Hepatocyte (in vitro differentiated cells): ENCODE results near the gene CPM. TPM values are rescaled to one million over a fixed set of nuclear protein-coding genes. Genes with fewer than 3 reads are reported as not detected.

Experiments
- DNase-seq: peaks from one replicate; pipeline ENCODE4 v3.0.0-alpha.2; 2016; ENCODE audit warnings: low spot score
- H2AFZ ChIP-seq: fragments of 200-600 bp; sonication (generic); 2 replicates; pipeline ENCODE4 v1.6.0; 2016; ENCODE audit warnings: antibody characterized with exemption, mild to moderate bottlenecking
- H3K27ac ChIP-seq: fragments of 200-600 bp; sonication (generic); 2 replicates; pipeline ENCODE4 v1.5.1; 2016; ENCODE audit warnings: mild to moderate bottlenecking
- H3K27me3 ChIP-seq: fragments of 200-600 bp; sonication (generic); 2 replicates; pipeline ENCODE4 v1.6.1; 2016
- H3K36me3 ChIP-seq: fragments of 200-600 bp; sonication (generic); replicated peaks from 2 replicates; pipeline ENCODE4 v1.5.1; 2016; ENCODE audit warnings: low read depth; ENCODE audit not compliant: insufficient read depth
- H3K4me1 ChIP-seq: fragments of 200-600 bp; sonication (generic); 2 replicates; pipeline ENCODE4 v1.5.1; 2016; ENCODE audit warnings: mild to moderate bottlenecking, moderate library complexity; ENCODE audit not compliant: insufficient read depth
- H3K4me2 ChIP-seq: fragments of 200-600 bp; sonication (generic); 2 replicates; pipeline ENCODE4 v1.6.0; 2016
- H3K4me3 ChIP-seq: fragments of 200-600 bp; sonication (generic); 2 replicates; pipeline ENCODE4 v1.5.1; 2016; ENCODE audit warnings: mild to moderate bottlenecking
- H3K79me2 ChIP-seq: fragments of 200-600 bp; sonication (generic); 2 replicates; pipeline ENCODE4 v1.6.0; 2017; ENCODE audit warnings: mild to moderate bottlenecking
- H3K9me2 ChIP-seq: fragments of 200-600 bp; sonication (generic); replicated peaks from 2 replicates; pipeline ENCODE4 v1.6.0; 2017; ENCODE audit warnings: mild to moderate bottlenecking; ENCODE audit not compliant: insufficient read depth
- H3K9me3 ChIP-seq: fragments of 200-600 bp; sonication (generic); 2 replicates; pipeline ENCODE4 v1.5.1; 2016; ENCODE audit warnings: low read depth, mild to moderate bottlenecking
- H4K20me1 ChIP-seq: fragments of 200-600 bp; sonication (generic); 2 replicates; pipeline ENCODE4 v1.6.0; 2016; ENCODE audit warnings: mild to moderate bottlenecking; ENCODE audit not compliant: insufficient read depth, poor library complexity, severe bottlenecking
- EZH2 ChIP-seq: fragments of 200-600 bp; sonication (generic); IDR thresholded peaks from 2 replicates; pipeline ENCODE4 v1.6.1; 2016; ENCODE audit warnings: antibody characterized with exemption, mild to moderate bottlenecking, borderline replicate concordance
- EZH2phosphoT487 ChIP-seq: fragments of 200-600 bp; sonication (generic); IDR thresholded peaks from one replicate; pipeline ENCODE4 v1.6.1; 2018; ENCODE audit warnings: antibody characterized with exemption, mild to moderate bottlenecking, low read depth, moderate library complexity; ENCODE audit not compliant: unreplicated experiment, severe bottlenecking
- WGBS: methylation state at CpG from one replicate; pipeline ENCODE4 v1.1.6; 2016; ENCODE audit warnings: low lambda C conversion rate; ENCODE audit errors: missing lambda C conversion rate; 5-methylcytosine and 5-hydroxymethylcytosine counted together
- polyA plus RNA-seq: library from polyadenylated mRNA; unstranded; fragments of >200 nt; fragmentation: Nextera tagmentation; extraction: Ambion mirVana; gene quantifications from 2 replicates; pipeline ENCODE4 v1.2.1, GENCODE V29; 2016
- total RNA-seq: library from RNA; depleted of rRNA; stranded (reverse); fragments of >200 nt; gene quantifications from 2 replicates; pipeline ENCODE4 v1.2.3, GENCODE V29; 2014
- TF ChIP-seq, protein P1 (sequence below): fragments of 200-600 bp; sonication (generic); IDR thresholded peaks from 2 replicates; pipeline ENCODE4 v1.5.1; 2016; ENCODE audit warnings: antibody characterized with exemption, mild to moderate bottlenecking; ENCODE audit not compliant: poor library complexity

The CPM gene
- total and polyA plus RNA-seq, 2 experiments from 2014 or later: 26.8 to 28.0 TPM

DNA sequence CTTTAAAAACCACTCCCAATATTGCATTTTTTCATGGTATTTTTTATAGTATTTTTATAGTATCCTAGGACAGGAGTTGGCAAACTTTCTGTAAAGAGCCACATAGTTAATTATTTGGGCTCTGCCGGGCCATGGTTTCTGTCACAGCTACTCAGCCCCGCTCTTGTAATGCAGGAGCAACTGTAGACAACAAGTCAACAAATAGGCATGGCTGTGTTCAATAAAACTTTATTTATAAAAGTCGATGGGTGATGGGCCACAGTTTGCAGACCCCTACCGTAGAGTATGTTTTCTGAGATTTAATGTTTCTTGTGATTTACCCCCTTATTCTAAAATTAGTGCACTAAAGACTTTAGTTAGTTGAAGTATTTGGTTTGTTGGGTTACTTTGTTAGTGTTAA, 99.5 kb downstream of the CPM start:
- Histone ChIP-seq H3K79me2 (peaks cover 12% of the 10 kb centered on the region), H2AFZ (no peak overlapping the region), H3K4me2 (no peak overlapping the region), H3K4me1 (no peaks in the 10 kb centered on the region), H3K36me3 (no peaks in the 10 kb centered on the region), H3K27me3 (no peaks in the 10 kb centered on the region), H4K20me1 (peaks cover 14% of the 10 kb centered on the region), H3K27ac (no peak overlapping the region), H3K9me2 (no peaks in the 10 kb centered on the region), H3K4me3 (no peak overlapping the region), H3K9me3 (no peaks in the 10 kb centered on the region)
- over 99% methylated on average over 4 of the region's 4 CpGs for WGBS
- TF ChIP-seq EZH2phosphoT487 (no peak), EZH2 (no peak)
- TF ChIP-seq, protein P1, sequence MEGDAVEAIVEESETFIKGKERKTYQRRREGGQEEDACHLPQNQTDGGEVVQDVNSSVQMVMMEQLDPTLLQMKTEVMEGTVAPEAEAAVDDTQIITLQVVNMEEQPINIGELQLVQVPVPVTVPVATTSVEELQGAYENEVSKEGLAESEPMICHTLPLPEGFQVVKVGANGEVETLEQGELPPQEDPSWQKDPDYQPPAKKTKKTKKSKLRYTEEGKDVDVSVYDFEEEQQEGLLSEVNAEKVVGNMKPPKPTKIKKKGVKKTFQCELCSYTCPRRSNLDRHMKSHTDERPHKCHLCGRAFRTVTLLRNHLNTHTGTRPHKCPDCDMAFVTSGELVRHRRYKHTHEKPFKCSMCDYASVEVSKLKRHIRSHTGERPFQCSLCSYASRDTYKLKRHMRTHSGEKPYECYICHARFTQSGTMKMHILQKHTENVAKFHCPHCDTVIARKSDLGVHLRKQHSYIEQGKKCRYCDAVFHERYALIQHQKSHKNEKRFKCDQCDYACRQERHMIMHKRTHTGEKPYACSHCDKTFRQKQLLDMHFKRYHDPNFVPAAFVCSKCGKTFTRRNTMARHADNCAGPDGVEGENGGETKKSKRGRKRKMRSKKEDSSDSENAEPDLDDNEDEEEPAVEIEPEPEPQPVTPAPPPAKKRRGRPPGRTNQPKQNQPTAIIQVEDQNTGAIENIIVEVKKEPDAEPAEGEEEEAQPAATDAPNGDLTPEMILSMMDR: no peak
- DNase-seq: no peak

DNA sequence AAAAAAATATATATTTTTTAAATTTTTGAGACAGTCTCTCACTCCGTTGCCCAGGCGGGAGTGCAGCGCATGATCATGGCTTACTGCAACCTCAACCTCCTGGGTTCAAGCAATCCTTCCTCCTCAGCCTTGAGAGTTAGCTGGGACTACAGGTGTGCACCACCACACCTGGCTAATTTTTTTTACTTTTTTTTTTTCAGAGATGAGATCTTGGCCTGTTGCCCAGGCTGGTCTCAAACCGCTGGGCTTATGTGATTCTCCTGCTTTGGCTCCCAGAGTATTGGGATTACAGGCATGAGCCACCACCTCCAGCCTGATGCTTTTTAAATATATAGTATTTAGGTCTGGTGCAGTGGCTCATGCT, 100.5 kb downstream of the CPM start:
- H3K4me1 ChIP-seq: no peaks in the 10 kb centered on the region
- no peaks in the 10 kb centered on the region for H3K27me3 ChIP-seq
- 91% methylated on average over 4 of the region's 4 CpGs for whole genome bisulfite sequencing
- H3K36me3 ChIP-seq: no peaks in the 10 kb centered on the region
- no peaks in the 10 kb centered on the region for H3K9me2 ChIP-seq
- H4K20me1 ChIP-seq: peaks cover 13% of the 10 kb centered on the region
- H2AFZ ChIP-seq: no peak overlapping the region
- H3K4me2 ChIP-seq: no peak overlapping the region
- H3K4me3 ChIP-seq: no peak overlapping the region
- TF ChIP-seq EZH2 (no peak), EZH2phosphoT487 (no peak)
- TF ChIP-seq, protein P1: no peak
- H3K9me3 ChIP-seq: no peaks in the 10 kb centered on the region
- DNase-seq: no peak
- H3K27ac ChIP-seq: no peak overlapping the region
- H3K79me2 ChIP-seq: peaks cover 12% of the 10 kb centered on the region

DNA sequence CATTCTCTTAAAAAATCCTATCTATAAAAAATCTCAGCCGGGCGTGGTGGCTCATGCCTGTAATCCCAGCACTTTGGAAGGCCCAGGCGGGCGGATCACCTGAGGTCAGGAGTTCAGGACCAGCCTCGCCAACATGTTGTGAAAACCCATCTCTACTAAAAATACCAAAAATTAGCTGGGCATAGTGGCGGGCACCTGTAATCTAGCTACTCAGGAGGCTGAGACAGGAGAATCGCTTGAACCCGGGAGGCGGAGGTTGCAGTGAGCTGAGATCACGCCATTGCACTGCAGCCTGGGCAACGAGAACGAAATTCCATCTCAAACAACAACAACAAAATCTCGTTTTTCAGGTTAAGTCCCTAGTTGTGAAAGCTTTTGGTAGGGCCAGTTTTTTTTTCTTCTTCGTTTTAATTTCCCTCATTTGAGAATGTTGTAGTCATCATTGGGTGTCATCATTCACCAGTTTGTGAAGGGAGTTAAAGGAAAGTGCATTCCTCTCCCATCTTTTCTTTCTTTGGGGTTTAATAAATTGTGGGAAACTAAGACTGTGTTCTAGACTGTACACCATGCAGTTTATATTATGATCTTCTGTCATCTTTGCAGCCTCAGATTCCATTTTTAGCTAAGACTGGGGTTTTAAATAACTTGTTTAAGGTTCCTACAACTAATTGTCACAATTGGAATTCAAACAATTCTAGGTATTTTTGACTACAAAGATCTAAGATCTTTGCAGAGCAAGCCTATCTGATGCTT, 101.0 kb downstream of the CPM start:
- Histone ChIP-seq H3K27ac (no peak overlapping the region), H3K9me2 (no peaks in the 10 kb centered on the region), H2AFZ (no peak overlapping the region), H3K79me2 (peaks cover 12% of the 10 kb centered on the region), H3K4me3 (no peak overlapping the region), H3K36me3 (no peaks in the 10 kb centered on the region), H3K4me2 (no peak overlapping the region), H3K27me3 (no peaks in the 10 kb centered on the region), H3K9me3 (no peaks in the 10 kb centered on the region), H3K4me1 (no peaks in the 10 kb centered on the region), H4K20me1 (peaks cover 10% of the 10 kb centered on the region)
- no peak for TF ChIP-seq EZH2phosphoT487
- no peak for DNase-seq
- 95% methylated on average over 14 of the region's 14 CpGs for WGBS

DNA sequence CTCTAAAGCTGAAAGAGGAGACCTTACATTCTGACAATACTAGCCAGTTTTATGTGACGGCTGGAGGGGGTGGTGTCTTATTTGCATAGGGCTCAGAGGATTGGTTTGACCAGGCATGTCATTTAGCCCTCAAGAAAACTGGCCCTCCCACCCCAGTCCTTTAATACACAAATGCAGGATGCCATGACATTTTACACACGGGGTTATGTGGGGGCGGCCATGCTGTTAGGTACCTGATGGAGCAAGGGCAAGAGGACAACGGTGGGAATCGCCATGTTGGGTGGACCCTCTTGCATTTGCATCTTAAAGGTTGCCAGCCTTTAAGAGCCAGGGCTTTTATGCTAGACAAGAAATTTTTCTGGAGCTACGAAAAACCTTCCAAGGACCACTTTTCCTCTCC, 101.7 kb downstream of the CPM start:
- Histone ChIP-seq H3K79me2 (peaks cover 12% of the 10 kb centered on the region), H3K36me3 (no peaks in the 10 kb centered on the region), H3K27me3 (no peaks in the 10 kb centered on the region), H3K27ac (no peak overlapping the region), H2AFZ (no peak overlapping the region), H3K9me2 (no peaks in the 10 kb centered on the region), H3K9me3 (no peaks in the 10 kb centered on the region), H3K4me2 (no peak overlapping the region), H3K4me3 (no peak overlapping the region), H3K4me1 (no peaks in the 10 kb centered on the region), H4K20me1 (peaks cover 10% of the 10 kb centered on the region)
- 81% methylated on average over 6 of the region's 6 CpGs for WGBS
- TF ChIP-seq, protein P1: no peak
- TF ChIP-seq EZH2phosphoT487 (no peak), EZH2 (no peak)
- DNase-seq: no peak
